ENCODE results near the gene CD226. TPM values are rescaled to one million over a fixed set of nuclear protein-coding genes. Genes with fewer than 3 reads are reported as not detected.

Gene CD226
- total RNA-seq, 3 donors from 2014 or later: 1.8 to 4.9 (median 2.1) TPM

GRCh38 chr18:69878213-69878933 lies 69.3 kb downstream of the CD226 start:
- TF ChIP-seq POLR2A (IDR thresholded peaks at IDR 0.05) (no peak), CTCF (IDR thresholded peaks at IDR 0.05) (no peak), POLR2AphosphoS5 (IDR thresholded peaks at IDR 0.05) (no peak)
- no peak for DNase-seq (ENCODE audit: low spot score in 2 of 2)
- no peaks in the 10 kb centered on the region for H3K4me1 ChIP-seq
- H3K4me3 ChIP-seq: no peak overlapping the region
- H3K9me3 ChIP-seq: no peaks in the 10 kb centered on the region
- H3K36me3 ChIP-seq: no peaks in the 10 kb centered on the region
- H3K27ac ChIP-seq: no peak overlapping the region
- intact Hi-C loops (cut with DNase I; ENCODE audit: low total_unique reads): no loop called here
- no peaks in the 10 kb centered on the region for H3K27me3 ChIP-seq

- DNase-seq (ENCODE audit: low spot score in 2 of 2): no peak
- intact Hi-C loops (cut with DNase I; ENCODE audit: low total_unique reads): no loop called here
- no peaks in the 10 kb centered on the region for H3K36me3 ChIP-seq
- no peak overlapping the region for H3K4me3 ChIP-seq
- TF ChIP-seq POLR2A (IDR thresholded peaks at IDR 0.05) (no peak), POLR2AphosphoS5 (IDR thresholded peaks at IDR 0.05) (no peak), CTCF (IDR thresholded peaks at IDR 0.05) (no peak)
- no peaks in the 10 kb centered on the region for H3K27me3 ChIP-seq
- H3K9me3 ChIP-seq: no peaks in the 10 kb centered on the region
- no peaks in the 10 kb centered on the region for H3K4me1 ChIP-seq
- no peak overlapping the region for H3K27ac ChIP-seq
These were observed 71.2 kb downstream of the CD226 start for GRCh38 chr18:69876490-69876889.

- no peaks in the 10 kb centered on the region for H3K9me3 ChIP-seq
- H3K27me3 ChIP-seq: no peaks in the 10 kb centered on the region
- no peaks in the 10 kb centered on the region for H3K36me3 ChIP-seq
- intact Hi-C loops (cut with DNase I; ENCODE audit: low total_unique reads): no loop called here
- TF ChIP-seq POLR2A (IDR thresholded peaks at IDR 0.05) (no peak), CTCF (IDR thresholded peaks at IDR 0.05) (no peak), POLR2AphosphoS5 (IDR thresholded peaks at IDR 0.05) (no peak)
- no peak overlapping the region for H3K4me3 ChIP-seq
- H3K4me1 ChIP-seq: no peaks in the 10 kb centered on the region
- DNase-seq (ENCODE audit: low spot score in 2 of 2): no peak
- no peak overlapping the region for H3K27ac ChIP-seq
These were observed 73.6 kb downstream of the CD226 start for GRCh38 chr18:69874058-69874457.

- H3K4me1 ChIP-seq: no peaks in the 10 kb centered on the region
- H3K4me3 ChIP-seq: no peak overlapping the region
- intact Hi-C loops (cut with DNase I; ENCODE audit: low total_unique reads): no loop called here
- no peaks in the 10 kb centered on the region for H3K27me3 ChIP-seq
- TF ChIP-seq POLR2A (IDR thresholded peaks at IDR 0.05) (no peak), POLR2AphosphoS5 (IDR thresholded peaks at IDR 0.05) (no peak), CTCF (IDR thresholded peaks at IDR 0.05) (no peak)
- H3K9me3 ChIP-seq: no peaks in the 10 kb centered on the region
- no peak for DNase-seq (ENCODE audit: low spot score in 2 of 2)
- H3K36me3 ChIP-seq: no peaks in the 10 kb centered on the region
- H3K27ac ChIP-seq: no peak overlapping the region
These were observed 75.0 kb downstream of the CD226 start for GRCh38 chr18:69872661-69873060.

- no peak overlapping the region for H3K4me3 ChIP-seq
- no peaks in the 10 kb centered on the region for H3K27me3 ChIP-seq
- no peaks in the 10 kb centered on the region for H3K36me3 ChIP-seq
- intact Hi-C loops (cut with DNase I; ENCODE audit: low total_unique reads): no loop called here
- H3K27ac ChIP-seq: no peak overlapping the region
- no peak for TF ChIP-seq CTCF (IDR thresholded peaks at IDR 0.05)
- no peak for TF ChIP-seq POLR2AphosphoS5 (IDR thresholded peaks at IDR 0.05)
- no peak for TF ChIP-seq POLR2A (IDR thresholded peaks at IDR 0.05)
- H3K9me3 ChIP-seq: no peaks in the 10 kb centered on the region
- DNase-seq (ENCODE audit: low spot score in 2 of 2): no peak
- H3K4me1 ChIP-seq: no peaks in the 10 kb centered on the region
These were observed 76.3 kb downstream of the CD226 start for GRCh38 chr18:69871363-69871762.
